Erythroblast (primary cell): Measurements from ENCODE around the gene TBC1D3B.

ENCODE experiments used
- GATA1 ChIP-seq: IDR thresholded peaks from 2 replicates; pipeline ENCODE4 v1.6.1; 2011; ENCODE audit warnings: low read depth, mild to moderate bottlenecking, control low read depth, low read length, moderate library complexity
- POLR2A ChIP-seq: IDR thresholded peaks from 2 replicates; pipeline ENCODE4 v1.6.1; 2011; ENCODE audit warnings: mild to moderate bottlenecking, low read length

- no peak for TF ChIP-seq POLR2A
- TF ChIP-seq GATA1, result no peak
Observed at GRCh38 chr17:36183001-36183971, 6.8 kb upstream of the TBC1D3B start.
